ENCODE results near the gene CAMTA1.

DNA sequence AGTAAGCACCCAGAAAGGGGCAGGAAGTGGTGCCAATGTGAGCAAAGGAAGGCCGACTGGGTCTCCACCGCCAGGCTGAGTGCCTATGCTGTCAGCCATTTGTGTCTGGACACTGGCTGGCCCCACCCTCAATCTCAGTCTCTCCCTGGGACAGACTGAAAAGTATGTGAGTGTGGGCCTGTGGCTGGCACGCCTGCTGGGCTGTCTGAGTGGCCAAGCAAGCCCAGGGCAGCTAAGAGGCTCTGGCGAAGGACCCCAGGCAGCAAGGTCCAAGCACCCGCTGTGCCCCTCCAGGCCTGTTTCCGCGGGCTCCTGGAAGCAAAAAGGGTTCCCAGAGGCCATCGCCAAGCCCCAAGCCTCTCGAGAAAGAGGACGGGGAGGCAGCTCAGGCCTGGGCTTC is 892.6 kb downstream of the CAMTA1 start:
- TF ChIP-seq, protein P1, sequence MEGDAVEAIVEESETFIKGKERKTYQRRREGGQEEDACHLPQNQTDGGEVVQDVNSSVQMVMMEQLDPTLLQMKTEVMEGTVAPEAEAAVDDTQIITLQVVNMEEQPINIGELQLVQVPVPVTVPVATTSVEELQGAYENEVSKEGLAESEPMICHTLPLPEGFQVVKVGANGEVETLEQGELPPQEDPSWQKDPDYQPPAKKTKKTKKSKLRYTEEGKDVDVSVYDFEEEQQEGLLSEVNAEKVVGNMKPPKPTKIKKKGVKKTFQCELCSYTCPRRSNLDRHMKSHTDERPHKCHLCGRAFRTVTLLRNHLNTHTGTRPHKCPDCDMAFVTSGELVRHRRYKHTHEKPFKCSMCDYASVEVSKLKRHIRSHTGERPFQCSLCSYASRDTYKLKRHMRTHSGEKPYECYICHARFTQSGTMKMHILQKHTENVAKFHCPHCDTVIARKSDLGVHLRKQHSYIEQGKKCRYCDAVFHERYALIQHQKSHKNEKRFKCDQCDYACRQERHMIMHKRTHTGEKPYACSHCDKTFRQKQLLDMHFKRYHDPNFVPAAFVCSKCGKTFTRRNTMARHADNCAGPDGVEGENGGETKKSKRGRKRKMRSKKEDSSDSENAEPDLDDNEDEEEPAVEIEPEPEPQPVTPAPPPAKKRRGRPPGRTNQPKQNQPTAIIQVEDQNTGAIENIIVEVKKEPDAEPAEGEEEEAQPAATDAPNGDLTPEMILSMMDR (IDR thresholded peaks at IDR 0.05): no peak
- no peak for TF ChIP-seq POLR2A (IDR thresholded peaks at IDR 0.05)
- TF ChIP-seq POLR2AphosphoS5 (IDR thresholded peaks at IDR 0.05): no peak

All from prostate gland (tissue), 2 donors.